ENCODE measurements around the gene HOMER2.
"Not testable (repeated sequence)": the region's sequence is repeated elsewhere in the genome, so short reads cannot be mapped to it uniquely, and the experiment has no call there.

The HOMER2 gene

DNA sequence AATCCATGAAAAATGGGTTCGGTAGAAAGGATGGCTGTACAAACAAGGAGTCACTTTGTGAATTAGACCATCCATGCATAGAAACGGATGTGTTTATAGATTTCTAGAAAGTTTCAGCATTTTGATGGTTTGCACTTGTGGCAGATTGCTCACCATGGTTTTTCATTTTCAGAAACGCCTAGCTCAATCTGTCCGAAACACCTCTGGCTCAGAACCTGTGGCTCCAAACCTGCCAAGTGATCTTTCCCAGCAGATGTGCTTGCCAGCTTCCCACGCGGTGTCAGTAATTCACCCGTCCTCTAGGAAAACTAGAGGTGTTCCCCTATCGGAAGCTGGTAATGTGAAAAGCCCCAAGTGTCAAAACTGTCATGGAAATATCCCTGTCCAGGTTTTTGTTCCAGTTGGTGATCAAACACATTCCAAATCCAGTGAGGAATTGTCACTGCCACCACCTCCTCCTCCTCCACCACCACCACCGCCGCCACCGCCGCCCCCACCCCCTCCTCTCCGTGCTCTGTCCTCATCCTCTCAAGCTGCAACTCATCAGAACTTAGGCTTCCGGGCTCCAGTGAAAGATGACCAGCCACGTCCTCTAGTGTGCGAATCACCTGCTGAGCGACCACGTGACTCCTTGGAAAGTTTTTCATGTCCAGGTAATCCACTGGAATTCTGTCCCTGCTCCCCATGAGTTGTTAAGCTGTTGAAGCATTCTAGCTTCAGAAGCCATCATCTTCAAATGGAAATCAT lies 121.9 kb downstream of the HOMER2 start:
- no peak for DNase-seq

DNA sequence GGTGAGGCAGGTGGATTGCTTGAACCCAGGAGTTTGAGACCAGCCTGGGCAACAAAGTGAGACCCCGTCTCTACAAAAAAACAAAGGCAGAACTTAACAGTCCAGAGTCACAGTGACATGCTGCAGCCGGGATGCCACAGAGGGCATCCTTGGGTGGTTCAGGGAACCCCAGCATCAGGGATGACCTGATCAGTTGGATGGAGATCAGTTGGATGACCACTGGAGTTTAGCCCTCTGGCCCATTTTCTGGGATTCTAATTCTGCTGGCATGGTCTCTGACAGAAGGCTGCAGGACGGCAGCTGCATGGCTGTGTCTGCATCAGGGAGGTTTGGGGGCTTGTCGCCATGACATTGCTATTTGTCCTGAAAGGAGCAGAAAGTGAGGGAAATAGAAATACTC lies 123.3 kb downstream of the HOMER2 start:
- no peak for DNase-seq

DNA sequence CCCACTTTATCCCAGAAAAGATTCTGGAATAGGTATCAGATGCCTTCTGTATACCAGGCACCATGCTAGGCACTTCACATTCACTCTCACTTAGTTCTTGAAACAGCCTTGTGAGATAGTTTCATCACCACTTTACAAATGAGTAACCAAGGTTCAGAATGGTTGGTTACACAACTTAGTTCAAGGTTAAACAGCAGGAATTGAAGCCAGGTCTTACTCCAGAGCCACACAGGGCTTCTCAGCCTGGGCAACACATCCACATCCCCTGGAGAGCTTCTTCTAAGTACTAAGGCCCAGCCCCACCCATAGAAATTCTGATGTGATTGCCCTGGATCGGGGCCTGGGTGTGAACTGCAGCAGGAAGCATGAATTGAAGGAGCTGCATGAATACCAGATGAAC lies 124.4 kb downstream of the HOMER2 start:
- no peak for DNase-seq

DNA sequence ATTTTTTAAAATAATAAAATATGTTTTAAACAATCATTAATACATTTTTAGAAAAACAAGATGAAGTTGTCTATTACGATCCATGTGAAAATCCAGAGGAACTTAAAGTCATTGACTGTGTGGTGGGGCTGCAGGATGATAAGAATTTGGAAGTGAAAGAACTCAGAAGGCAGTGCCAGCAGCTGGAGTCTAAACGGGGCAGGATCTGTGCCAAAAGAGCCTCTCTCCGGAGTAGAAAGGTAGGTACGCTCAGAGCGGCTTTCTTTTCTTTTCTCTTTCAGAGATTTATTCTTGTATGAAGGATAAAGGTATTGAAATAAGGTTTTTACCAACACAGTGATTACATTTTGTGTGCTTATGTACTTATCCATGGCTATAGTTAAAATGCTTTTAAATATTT lies 129.5 kb downstream of the HOMER2 start:
- no peak for DNase-seq

GRCh38 chr15:82821851-82822250 lies 130.7 kb downstream of the HOMER2 start:
- DNase-seq: not testable (repeated sequence)

- DNase-seq: not testable (repeated sequence)
These were observed 131.1 kb downstream of the HOMER2 start for GRCh38 chr15:82821396-82821795.

GRCh38 chr15:82820128-82820527 lies 132.4 kb downstream of the HOMER2 start:
- DNase-seq: no peak

GRCh38 chr15:82812994-82813393 lies 139.5 kb downstream of the HOMER2 start:
- DNase-seq: no peak

DNA sequence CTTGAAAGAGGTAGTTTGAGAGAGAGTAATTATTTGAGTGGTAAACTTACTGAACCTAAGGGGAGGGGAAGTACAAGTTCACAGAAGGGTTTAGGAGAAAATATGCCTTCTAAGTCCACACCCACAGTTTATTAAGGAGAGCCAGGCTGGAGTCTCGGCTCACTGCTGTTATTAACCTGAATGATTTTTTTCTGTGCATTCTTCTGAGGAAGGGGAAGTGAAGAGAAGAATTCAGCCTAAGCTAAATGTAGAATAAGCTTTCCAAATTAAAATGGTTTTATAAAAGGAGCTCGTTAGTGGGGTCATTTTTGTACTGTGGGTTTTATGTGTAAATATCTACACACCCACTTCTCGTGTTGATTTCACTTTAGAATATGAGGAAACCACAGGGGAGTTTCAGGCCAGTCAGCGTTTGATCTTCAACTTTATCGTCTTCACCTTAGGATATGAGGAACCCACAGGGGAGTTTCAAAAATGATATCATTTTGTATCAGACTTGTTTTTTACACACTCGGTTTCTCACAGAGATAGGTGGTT lies 141.6 kb downstream of the HOMER2 start:
- DNase-seq: no peak

DNA sequence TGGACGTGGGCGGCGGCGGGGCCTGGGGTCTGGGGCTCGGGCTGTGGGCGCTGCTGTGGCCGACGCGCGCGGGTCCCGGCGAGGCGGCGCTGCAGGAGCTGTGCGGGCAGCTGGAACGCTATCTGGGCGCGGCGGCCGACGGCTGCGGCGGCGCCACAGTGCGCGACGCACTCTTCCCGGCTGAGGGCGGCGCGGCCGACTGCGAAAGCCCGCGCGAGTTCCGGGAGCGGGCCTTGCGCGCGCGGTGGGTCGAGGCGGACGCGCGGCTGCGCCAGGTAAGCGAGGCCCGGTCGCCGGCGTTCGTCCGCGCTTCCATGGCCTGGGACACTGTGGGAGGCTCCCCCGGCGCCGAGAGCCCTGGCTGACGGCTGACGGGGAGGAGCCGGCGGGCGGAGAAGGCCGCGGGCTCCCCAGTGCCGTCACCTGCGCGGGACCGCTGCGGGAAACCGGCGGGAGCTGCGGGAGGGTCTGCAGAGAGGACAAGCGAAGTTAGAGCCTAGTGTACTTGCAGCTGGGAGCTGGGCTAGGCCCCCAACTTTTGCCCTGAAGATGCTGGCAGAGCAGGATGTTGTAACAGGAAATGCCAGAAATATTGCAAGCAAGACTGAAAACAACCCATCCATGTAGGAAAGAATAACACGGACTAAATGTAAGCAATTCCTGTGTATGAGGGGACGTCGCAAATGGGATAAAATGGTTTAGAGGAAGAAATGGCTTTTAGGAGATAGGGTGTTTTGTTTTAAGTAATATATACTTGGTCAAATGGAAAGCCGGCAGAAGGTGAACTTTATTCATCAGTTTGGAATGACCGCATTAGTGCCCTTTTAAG lies 142.2 kb downstream of the HOMER2 start:
- no peak for DNase-seq

GRCh38 chr15:82809308-82810060 lies 143.0 kb downstream of the HOMER2 start, which contains the start of gene WHAMM:
WHAMM (plus strand) TSS chr15:82809628; CDS start chr15:82809727, 99 bp downstream.
- peak; percentile 82 for DNase-seq

GRCh38 chr15:82808634-82809041 lies 143.9 kb downstream of the HOMER2 start:
- no peak for DNase-seq

GRCh38 chr15:82807920-82808633 lies 144.4 kb downstream of the HOMER2 start:
- no peak for DNase-seq

DNA sequence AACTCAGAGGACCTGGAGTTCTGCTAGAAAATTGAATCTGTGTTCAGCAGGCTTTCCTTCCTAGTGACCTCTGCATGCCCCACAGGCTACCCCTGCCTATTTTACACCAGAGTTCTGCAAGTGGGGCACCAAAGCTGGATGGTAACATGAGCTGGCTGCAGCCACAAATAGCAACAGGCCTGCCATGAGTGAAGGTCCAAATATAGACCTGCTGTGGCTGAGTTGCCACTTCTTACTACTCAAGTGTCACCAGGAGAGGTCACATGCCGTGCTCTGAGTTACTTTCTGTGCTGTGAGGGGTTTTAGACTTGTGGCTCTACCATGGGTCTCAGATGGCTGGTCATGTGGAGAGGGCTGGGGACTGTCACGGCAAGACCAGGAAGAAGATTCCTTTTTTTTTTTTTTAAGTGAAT lies 146.5 kb downstream of the HOMER2 start, which contains the start of gene FSD2:
Gene FSD2, minus strand, starts transcription at position 76 of the 413 bp plus-strand sequence. CDS start 18,679 bp downstream, outside the sequence.
- no peak for DNase-seq

- no peak for DNase-seq
These were observed 148.0 kb downstream of the HOMER2 start for GRCh38 chr15:82804575-82804949.

DNA sequence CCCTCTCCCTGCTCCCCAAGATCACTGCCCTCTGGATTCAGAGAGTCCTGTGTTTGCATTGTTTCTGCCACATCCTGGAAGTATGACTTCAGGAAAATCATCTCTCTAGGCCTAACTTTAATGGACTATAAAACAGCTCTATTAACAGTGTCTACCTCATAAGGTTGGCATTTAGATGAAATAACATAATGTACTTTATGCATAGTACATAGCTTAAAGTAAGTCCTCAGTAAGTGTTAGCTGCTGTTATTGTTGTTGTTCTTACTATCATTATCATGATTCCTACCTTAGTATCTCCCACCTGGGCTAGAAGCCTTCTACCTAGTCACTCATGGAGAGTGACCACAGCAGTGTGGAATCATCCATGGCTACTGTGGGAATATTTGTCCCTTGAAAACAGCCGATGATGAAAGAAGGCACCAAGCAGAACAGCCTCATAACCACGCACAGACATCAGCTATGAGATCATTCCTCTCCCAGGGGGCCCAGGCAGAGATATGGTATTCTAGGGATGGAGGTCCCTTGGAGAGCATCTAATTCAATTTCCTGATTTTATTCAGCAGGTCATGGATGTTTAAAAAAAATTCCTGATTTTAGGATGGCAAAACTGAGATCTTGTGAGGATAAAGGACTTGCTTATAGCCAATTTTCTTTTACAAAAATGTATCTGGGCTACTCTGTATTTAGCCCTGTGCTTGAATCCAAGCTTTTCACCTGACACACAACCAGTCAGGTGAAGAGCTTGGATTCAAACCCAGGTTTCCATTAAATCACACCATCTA lies 148.5 kb downstream of the HOMER2 start:
- DNase-seq: no peak

- no peak for DNase-seq
These were observed 150.0 kb downstream of the HOMER2 start for GRCh38 chr15:82802497-82802896.

DNA sequence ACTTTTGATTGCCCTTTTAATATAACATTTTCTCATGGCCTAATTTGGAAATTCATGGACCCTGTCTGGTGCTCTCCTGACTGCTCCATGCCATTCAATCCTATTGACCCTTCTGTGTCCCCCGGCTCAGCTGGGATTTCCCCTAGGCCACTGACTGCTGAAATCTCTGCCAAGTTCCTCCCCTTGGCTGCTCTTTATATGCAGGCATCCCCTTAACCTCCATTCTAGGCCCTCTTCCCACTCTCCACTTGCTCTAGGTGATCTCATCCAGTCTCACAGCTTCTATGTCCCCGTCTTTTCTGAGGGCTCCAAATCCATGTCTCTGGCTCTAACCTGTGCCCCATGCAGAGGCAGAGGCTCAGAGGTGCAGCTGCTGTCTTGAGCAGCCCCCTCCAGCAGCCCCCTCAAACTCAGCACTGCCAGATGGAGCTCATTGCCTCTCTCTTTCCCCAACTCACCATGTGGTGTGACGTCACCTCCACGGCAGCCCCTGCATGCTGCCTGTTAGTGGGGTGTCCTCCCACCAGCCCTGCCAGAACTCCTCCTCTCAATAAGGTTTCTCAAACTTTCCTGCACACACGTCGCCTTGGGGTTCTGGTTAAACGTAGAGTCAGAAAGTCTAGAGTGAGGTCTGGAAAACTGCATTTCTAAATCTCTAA lies 153.2 kb downstream of the HOMER2 start:
- DNase-seq: no peak
